Astrocyte (in vitro differentiated cells and primary cell): ENCODE results near the gene MAGI1. TPM values are rescaled to one million over a fixed set of nuclear protein-coding genes. Genes with fewer than 3 reads are reported as not detected.

Experiments
- DNase-seq: peaks from one replicate; pipeline ENCODE4 v3.0.0-alpha.2; 2010; ENCODE audit warnings: low read depth
- FAIRE-seq: peaks from 2 replicates; lab custom pipeline; 2011; peaks lifted over from hg19 to GRCh38; lab: Jason Lieb, UNC
- H2AFZ ChIP-seq: 2 replicates; pipeline ENCODE4 v1.6.0; 2012; ENCODE audit warnings: low read depth, low read length, inconsistent platforms
- H3K27ac ChIP-seq: 2 replicates; pipeline ENCODE4 v1.5.1; 2011; ENCODE audit warnings: low read depth, low read length, inconsistent platforms
- H3K27me3 ChIP-seq: 2 replicates; pipeline ENCODE4 v1.6.0; 2011; ENCODE audit warnings: low read length, inconsistent platforms; ENCODE audit not compliant: insufficient read depth
- H3K36me3 ChIP-seq: 2 replicates; pipeline ENCODE4 v1.5.1; 2011; ENCODE audit warnings: low read length, inconsistent platforms; ENCODE audit not compliant: insufficient read depth
- H3K4me1 ChIP-seq: 2 replicates; pipeline ENCODE4 v1.5.1; 2011; ENCODE audit warnings: low read length, inconsistent platforms; ENCODE audit not compliant: insufficient read depth
- H3K4me2 ChIP-seq: 2 replicates; pipeline ENCODE4 v1.6.0; 2012; ENCODE audit warnings: low read length, inconsistent platforms
- H3K4me3 ChIP-seq: 2 replicates; pipeline ENCODE4 v1.5.1; 2011; ENCODE audit warnings: low read depth, mild to moderate bottlenecking, low read length, inconsistent platforms; ENCODE audit not compliant: insufficient read depth
- H3K79me2 ChIP-seq: 2 replicates; pipeline ENCODE4 v1.6.0; 2012; ENCODE audit warnings: mild to moderate bottlenecking, low read length, inconsistent platforms; ENCODE audit not compliant: insufficient read depth
- H3K9ac ChIP-seq: 2 replicates; pipeline ENCODE4 v1.6.0; 2012; ENCODE audit warnings: mild to moderate bottlenecking, low read length, inconsistent platforms
- H3K9me3 ChIP-seq: 2 replicates; pipeline ENCODE4 v1.5.1; 2012; ENCODE audit warnings: low read depth, mild to moderate bottlenecking, low read length, inconsistent platforms; ENCODE audit not compliant: insufficient read depth
- H4K20me1 ChIP-seq: 2 replicates; pipeline ENCODE4 v1.6.0; 2012; ENCODE audit warnings: low read length, inconsistent platforms; ENCODE audit not compliant: insufficient read depth
- H3K27ac Mint-ChIP-seq: one replicate; pipeline ENCODE4 v1.8.0; 2021; ENCODE audit warnings: mild to moderate bottlenecking, mixed read lengths; ENCODE audit not compliant: unreplicated experiment
- H3K27me3 Mint-ChIP-seq: one replicate; pipeline ENCODE4 v1.8.0; 2021; ENCODE audit warnings: low read depth, mixed read lengths; ENCODE audit not compliant: unreplicated experiment
- H3K36me3 Mint-ChIP-seq: one replicate; pipeline ENCODE4 v1.8.0; 2021; ENCODE audit warnings: low read depth, mixed read lengths; ENCODE audit not compliant: unreplicated experiment
- H3K4me1 Mint-ChIP-seq: one replicate; pipeline ENCODE4 v1.8.0; 2021; ENCODE audit warnings: low read depth, mixed read lengths; ENCODE audit not compliant: unreplicated experiment
- H3K4me3 Mint-ChIP-seq: one replicate; pipeline ENCODE4 v1.8.0; 2021; ENCODE audit warnings: mild to moderate bottlenecking, moderate library complexity, mixed read lengths; ENCODE audit not compliant: unreplicated experiment
- H3K9me3 Mint-ChIP-seq: one replicate; pipeline ENCODE4 v1.8.0; 2021; ENCODE audit warnings: mild to moderate bottlenecking, mixed read lengths; ENCODE audit not compliant: unreplicated experiment
- EZH2 ChIP-seq: IDR thresholded peaks from 2 replicates; pipeline ENCODE4 v1.6.1; 2012; ENCODE audit warnings: mild to moderate bottlenecking, low read length, inconsistent platforms; ENCODE audit not compliant: insufficient read depth
- total RNA-seq: library from RNA; stranded (reverse); gene quantifications from 2 replicates; pipeline ENCODE4 v1.2.1, GENCODE V29; 2021
- TF ChIP-seq, protein P1 (sequence below): IDR thresholded peaks from 2 replicates; pipeline ENCODE4 v1.5.1; 2011; ENCODE audit warnings: low read depth, mild to moderate bottlenecking, inconsistent platforms, low read length, moderate library complexity; ENCODE audit not compliant: insufficient read depth

The MAGI1 gene
- total RNA-seq, 1 donor from 2014 or later, result 31.8 TPM

DNA sequence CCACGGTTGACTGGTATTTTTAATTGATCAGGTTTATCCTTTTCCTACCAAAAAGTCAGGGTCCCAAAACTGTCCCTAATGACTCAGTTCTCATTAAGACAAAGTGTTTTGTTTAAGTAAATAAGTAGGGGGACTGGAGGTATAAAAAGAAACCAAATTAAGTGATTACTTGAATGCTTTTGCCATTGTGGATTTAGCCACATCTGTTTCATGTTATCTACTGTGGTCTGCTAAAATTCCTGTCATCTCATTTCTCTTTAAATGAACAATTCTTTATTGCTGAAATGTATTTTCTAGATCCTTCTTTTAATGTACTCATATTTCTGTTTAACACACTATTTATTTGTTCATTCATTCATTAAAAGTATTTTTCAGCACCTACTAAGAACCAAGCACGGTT is 725.1 kb downstream of the MAGI1 start:
- no peaks in the 10 kb centered on the region for H3K4me1 Mint-ChIP-seq
- Histone ChIP-seq H3K9me3 (no peaks in the 10 kb centered on the region), H3K79me2 (no peaks in the 10 kb centered on the region), H2AFZ (no peak overlapping the region), H3K4me1 (no peaks in the 10 kb centered on the region), H3K4me2 (no peak overlapping the region), H3K27ac (no peak overlapping the region), H3K27me3 (no peaks in the 10 kb centered on the region), H4K20me1 (no peaks in the 10 kb centered on the region), H3K9ac (no peak overlapping the region), H3K36me3 (no peaks in the 10 kb centered on the region), H3K4me3 (no peak overlapping the region)
- no peaks in the 10 kb centered on the region for H3K36me3 Mint-ChIP-seq
- DNase-seq (peak; percentile 12), FAIRE-seq (no peak)
- H3K27ac Mint-ChIP-seq, result no peak overlapping the region
- H3K4me3 Mint-ChIP-seq, result no peak overlapping the region
- peaks cover 3% of the 10 kb centered on the region for H3K9me3 Mint-ChIP-seq
- TF ChIP-seq, protein P1, sequence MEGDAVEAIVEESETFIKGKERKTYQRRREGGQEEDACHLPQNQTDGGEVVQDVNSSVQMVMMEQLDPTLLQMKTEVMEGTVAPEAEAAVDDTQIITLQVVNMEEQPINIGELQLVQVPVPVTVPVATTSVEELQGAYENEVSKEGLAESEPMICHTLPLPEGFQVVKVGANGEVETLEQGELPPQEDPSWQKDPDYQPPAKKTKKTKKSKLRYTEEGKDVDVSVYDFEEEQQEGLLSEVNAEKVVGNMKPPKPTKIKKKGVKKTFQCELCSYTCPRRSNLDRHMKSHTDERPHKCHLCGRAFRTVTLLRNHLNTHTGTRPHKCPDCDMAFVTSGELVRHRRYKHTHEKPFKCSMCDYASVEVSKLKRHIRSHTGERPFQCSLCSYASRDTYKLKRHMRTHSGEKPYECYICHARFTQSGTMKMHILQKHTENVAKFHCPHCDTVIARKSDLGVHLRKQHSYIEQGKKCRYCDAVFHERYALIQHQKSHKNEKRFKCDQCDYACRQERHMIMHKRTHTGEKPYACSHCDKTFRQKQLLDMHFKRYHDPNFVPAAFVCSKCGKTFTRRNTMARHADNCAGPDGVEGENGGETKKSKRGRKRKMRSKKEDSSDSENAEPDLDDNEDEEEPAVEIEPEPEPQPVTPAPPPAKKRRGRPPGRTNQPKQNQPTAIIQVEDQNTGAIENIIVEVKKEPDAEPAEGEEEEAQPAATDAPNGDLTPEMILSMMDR, result no peak
- TF ChIP-seq EZH2, result no peak
- peaks cover 2% of the 10 kb centered on the region for H3K27me3 Mint-ChIP-seq

DNA sequence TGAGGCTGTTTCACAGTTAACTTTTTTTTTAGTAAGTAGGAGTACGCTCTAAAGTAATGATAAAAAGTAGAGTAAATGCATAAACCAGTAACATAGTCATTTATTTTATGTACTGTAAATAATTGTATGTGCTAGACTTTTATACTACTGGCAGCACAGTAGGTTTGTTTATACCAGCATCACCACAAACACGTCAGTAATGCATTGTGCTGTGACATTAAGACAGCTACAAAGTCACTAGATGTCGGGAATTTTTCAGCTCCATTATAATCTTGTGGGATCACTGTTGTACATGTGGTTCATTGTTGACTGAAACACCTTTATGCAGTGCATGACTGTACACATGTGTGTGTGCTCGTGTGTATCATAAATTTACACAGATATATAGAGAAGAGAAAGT is 732.9 kb downstream of the MAGI1 start:
- H3K36me3 Mint-ChIP-seq, result no peaks in the 10 kb centered on the region
- no peak overlapping the region for H3K4me2 ChIP-seq
- H3K79me2 ChIP-seq, result no peaks in the 10 kb centered on the region
- H3K9me3 Mint-ChIP-seq, result peaks cover 2% of the 10 kb centered on the region
- FAIRE-seq (no peak), DNase-seq (no peak)
- no peaks in the 10 kb centered on the region for H4K20me1 ChIP-seq
- H3K4me1 Mint-ChIP-seq, result no peaks in the 10 kb centered on the region
- H3K27ac ChIP-seq, result no peak overlapping the region
- no peaks in the 10 kb centered on the region for H3K4me1 ChIP-seq
- no peak overlapping the region for H3K9ac ChIP-seq
- H3K4me3 ChIP-seq, result no peak overlapping the region
- no peaks in the 10 kb centered on the region for H3K36me3 ChIP-seq
- H3K27me3 Mint-ChIP-seq, result peaks cover 3% of the 10 kb centered on the region
- no peaks in the 10 kb centered on the region for H3K27me3 ChIP-seq
- H3K27ac Mint-ChIP-seq, result no peak overlapping the region
- no peaks in the 10 kb centered on the region for H3K9me3 ChIP-seq
- H2AFZ ChIP-seq, result no peak overlapping the region
- no peak for TF ChIP-seq EZH2
- TF ChIP-seq, protein P1, result no peak
- no peak overlapping the region for H3K4me3 Mint-ChIP-seq

Other genes starting within 250 kb of the MAGI1 start
- 17.9 TPM in 2 replicates for gene SLC25A26, start 182.1 kb upstream of the MAGI1 start, total RNA-seq